GM21619 (cell line): ENCODE data around the gene CD248.
"Not testable (repeated sequence)": the region's sequence is repeated elsewhere in the genome, so short reads cannot be mapped to it uniquely, and the experiment has no call there.

Source experiments
- ATAC-seq: cut with Tn5 transposase; IDR thresholded peaks from one replicate; pipeline ENCODE4 v1.9.1; 2021; ENCODE audit not compliant: unreplicated experiment

The CD248 gene

GRCh38 chr11:66316849-66317251, at the start of gene CD248:
Gene CD248 (minus strand): TSS chr11:66317044. CDS start chr11:66317027, 17 bp downstream.
- no peak for ATAC-seq

GRCh38 chr11:66365711-66366619, 49.1 kb upstream of the CD248 start:
- ATAC-seq: no peak

- no peak for ATAC-seq
These were observed 48.3 kb upstream of the CD248 start for GRCh38 chr11:66365166-66365565.

- ATAC-seq: no peak
These were observed 47.1 kb upstream of the CD248 start for GRCh38 chr11:66363805-66364535.

GRCh38 chr11:66363187-66363601, 46.4 kb upstream of the CD248 start:
- ATAC-seq: no peak

GRCh38 chr11:66362481-66363147, 45.8 kb upstream of the CD248 start:
- no peak for ATAC-seq

GRCh38 chr11:66361502-66361941, 44.7 kb upstream of the CD248 start:
- no peak for ATAC-seq

- ATAC-seq: no peak
These were observed 43.7 kb upstream of the CD248 start for GRCh38 chr11:66360406-66361073.

GRCh38 chr11:66359662-66360087, 42.8 kb upstream of the CD248 start:
- no peak for ATAC-seq

GRCh38 chr11:66350560-66351235, 33.9 kb upstream of the CD248 start:
- ATAC-seq: not testable (repeated sequence)

- no peak for ATAC-seq
These were observed 32.2 kb upstream of the CD248 start for GRCh38 chr11:66349084-66349386.

GRCh38 chr11:66347425-66348276, 30.8 kb upstream of the CD248 start, which contains the start of gene B4GAT1:
Gene B4GAT1 (minus strand): TSS chr11:66347629. CDS start chr11:66347545, 84 bp downstream.
- peak; percentile 33 for ATAC-seq

- ATAC-seq: no peak
These were observed 29.9 kb upstream of the CD248 start for GRCh38 chr11:66346476-66347424.

GRCh38 chr11:66345316-66345649, 28.4 kb upstream of the CD248 start:
- peak; percentile 8 for ATAC-seq

GRCh38 chr11:66344550-66345315, 27.9 kb upstream of the CD248 start, which contains the start of gene BRMS1:
Gene BRMS1 (minus strand): TSS chr11:66345104. CDS start chr11:66342234, 2,870 bp downstream.
- peak; percentile 70 for ATAC-seq

- ATAC-seq: no peak
These were observed 26.3 kb upstream of the CD248 start for GRCh38 chr11:66343176-66343575.

GRCh38 chr11:66341502-66342126, 24.8 kb upstream of the CD248 start:
- ATAC-seq: no peak
